G401.6 (cell line): ENCODE measurements around the gene EMX1.

Source experiments
- FAIRE-seq: peaks from 2 replicates; lab custom pipeline; 2012; peaks lifted over from hg19 to GRCh38; lab: Jason Lieb, UNC

The EMX1 gene

DNA sequence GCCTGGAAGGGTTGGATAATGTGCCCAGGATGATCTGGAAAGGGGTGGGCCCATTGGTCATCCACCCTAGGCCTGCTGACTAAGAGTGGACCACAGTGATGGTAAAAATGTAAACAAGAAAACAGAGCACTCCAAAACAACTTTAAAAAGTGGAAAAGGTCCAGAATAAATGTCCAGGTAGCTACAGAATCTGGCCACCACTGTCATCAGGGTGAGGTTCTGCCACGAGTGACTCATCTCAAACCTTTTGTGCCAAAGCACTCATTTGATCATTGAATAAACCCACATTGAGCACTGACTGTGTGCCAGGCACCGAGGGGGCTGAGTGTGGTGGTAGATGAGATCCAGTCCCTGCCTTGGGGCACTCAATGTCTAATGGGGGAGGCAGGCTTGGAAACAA lies 64.9 kb downstream of the EMX1 start:
- FAIRE-seq = no peak

DNA sequence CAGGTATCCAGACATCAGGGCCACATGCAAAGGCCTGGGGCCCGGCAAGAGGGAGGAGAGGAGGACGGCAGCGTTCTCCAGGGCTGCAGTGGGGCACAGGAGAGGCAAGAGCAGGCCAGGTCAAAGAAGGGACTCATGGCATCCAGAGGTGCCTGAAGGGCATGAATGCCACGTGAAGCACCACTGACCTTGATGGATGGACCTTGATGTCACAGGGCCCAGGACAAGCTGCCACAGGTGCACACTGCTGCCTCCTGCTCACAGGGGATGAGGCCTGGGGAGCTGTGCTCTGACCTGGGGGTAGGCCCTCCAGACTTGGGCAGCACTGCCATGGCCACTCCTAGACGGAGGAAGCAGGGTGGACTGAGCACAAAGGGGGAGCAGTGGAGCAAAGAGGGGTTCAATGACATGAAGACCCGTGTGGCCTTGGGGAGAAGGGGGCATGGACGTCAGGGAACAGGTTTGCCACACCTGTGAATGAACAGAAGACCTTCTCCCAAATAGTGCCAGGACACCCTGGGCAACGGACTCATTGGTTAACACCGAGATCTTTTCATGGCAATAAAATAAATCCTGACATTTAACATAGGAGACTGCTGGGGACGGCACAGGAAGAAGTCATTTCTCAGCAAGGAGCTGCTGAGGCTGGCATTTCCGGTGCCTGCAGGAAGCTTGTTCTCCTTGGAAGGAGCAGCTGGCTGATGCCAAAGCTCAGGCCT lies 65.6 kb downstream of the EMX1 start:
- no peak for FAIRE-seq

GRCh38 chr2:72983500-72984161 lies 66.3 kb downstream of the EMX1 start:
- FAIRE-seq = no peak

GRCh38 chr2:72984172-72984671 lies 66.9 kb downstream of the EMX1 start:
- no peak for FAIRE-seq
